ENCODE results near the gene CADM4.

- TF ChIP-seq CSRNP3 (CRISPR knock-in tag; IDR thresholded peaks at IDR 0.05) (no peak), PATZ1 (CRISPR knock-in tag; IDR thresholded peaks at IDR 0.05; ENCODE audit: borderline replicate concordance) (no peak), CREB5 (CRISPR knock-in tag; IDR thresholded peaks at IDR 0.05; ENCODE audit: low read depth) (no peak), ARNTL (CRISPR knock-in tag; IDR thresholded peaks at IDR 0.05; ENCODE audit: borderline replicate concordance, low read depth) (no peak), ZC3H10 (CRISPR knock-in tag; IDR thresholded peaks at IDR 0.05) (no peak), POU6F1 (CRISPR knock-in tag; IDR thresholded peaks at IDR 0.05; ENCODE audit: borderline replicate concordance, low read depth) (no peak), ISL1 (CRISPR knock-in tag; IDR thresholded peaks at IDR 0.05) (no peak), ESRRG (CRISPR knock-in tag; IDR thresholded peaks at IDR 0.05) (no peak), ZFP30 (CRISPR knock-in tag; IDR thresholded peaks at IDR 0.05) (no peak), ZNF70 (CRISPR knock-in tag; IDR thresholded peaks at IDR 0.05) (no peak), PPARA (CRISPR knock-in tag; IDR thresholded peaks at IDR 0.05; ENCODE audit: borderline replicate concordance) (no peak)
Measured at GRCh38 chr19:43631491-43631890, 8.2 kb downstream of the CADM4 start.
